Measurements from ENCODE around the gene MMP25.

DNA sequence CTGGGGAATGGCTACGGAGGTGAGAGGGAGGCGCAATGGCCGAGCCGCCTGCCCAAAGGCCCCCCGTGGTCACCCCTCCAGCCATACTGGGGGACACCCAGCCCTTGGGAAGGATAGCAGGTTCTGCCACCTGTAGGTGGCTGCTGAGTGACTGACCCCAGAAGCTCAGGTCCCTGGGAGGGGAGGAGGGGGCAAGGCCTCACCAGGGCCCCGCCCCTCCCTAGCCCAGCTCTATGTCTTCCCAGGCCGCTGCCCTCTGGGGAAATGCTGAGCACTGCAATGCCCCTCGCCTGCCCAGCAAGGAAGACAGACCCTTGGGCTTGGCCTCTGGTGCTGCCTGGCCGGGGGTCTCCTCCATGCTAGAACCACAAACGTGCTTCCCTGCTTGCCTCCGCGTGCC is 45.0 kb upstream of the MMP25 start:
- TF ChIP-seq POU2F2 (IDR thresholded peaks at IDR 0.05; ENCODE audit: low read depth, low read length): no peak
- TF ChIP-seq POLR2AphosphoS5 (IDR thresholded peaks at IDR 0.05; ENCODE audit: low read depth, low read length): no peak
- no peak for TF ChIP-seq POLR2A (IDR thresholded peaks at IDR 0.05; ENCODE audit: low read depth, low read length)

Measured in GM12891 (cell line).